LNCaP clone FGC (cell line): ENCODE data around the gene NLRP6.

Experiments used
- DNase-seq: peaks from one replicate; pipeline ENCODE4 v3.0.0-alpha.2; 2011; ENCODE audit warnings: low read depth
- H3K4me3 ChIP-seq: 2 replicates; pipeline ENCODE4 v1.5.1; 2011; ENCODE audit warnings: mild to moderate bottlenecking, low read depth, low read length, control low read depth
- CTCF ChIP-seq: IDR thresholded peaks from 2 replicates; pipeline ENCODE4 v1.5.1; 2012; ENCODE audit warnings: mild to moderate bottlenecking; ENCODE audit not compliant: control insufficient read depth, insufficient read depth; ENCODE audit errors: extremely low read depth

Gene NLRP6

GRCh38 chr11:276219-276618 is 2.0 kb upstream of the NLRP6 start:
- TF ChIP-seq CTCF: no peak
- no peak overlapping the region for H3K4me3 ChIP-seq
- DNase-seq: no peak

GRCh38 chr11:279040-279965 is 1.1 kb downstream of the NLRP6 start:
- TF ChIP-seq CTCF: no peak
- DNase-seq: no peak
- H3K4me3 ChIP-seq: peak overlapping the region; percentile 30; the same call in 1 of the 2 replicates

- TF ChIP-seq CTCF: no peak
- no peak for DNase-seq
- H3K4me3 ChIP-seq: peak overlapping the region; percentile 30
Measured at GRCh38 chr11:279966-280705, 1.9 kb downstream of the NLRP6 start.

- H3K4me3 ChIP-seq: no peak overlapping the region
- DNase-seq: no peak
- no peak for TF ChIP-seq CTCF
Measured at GRCh38 chr11:280706-281485, 2.7 kb downstream of the NLRP6 start.

- no peak for DNase-seq
- no peak for TF ChIP-seq CTCF
- H3K4me3 ChIP-seq: no peak overlapping the region
Measured at GRCh38 chr11:281486-282161, 3.4 kb downstream of the NLRP6 start.

- DNase-seq: no peak
- TF ChIP-seq CTCF: no peak
- H3K4me3 ChIP-seq: no peak overlapping the region
Measured at GRCh38 chr11:282171-282570, 4.0 kb downstream of the NLRP6 start.
